Osteocyte (in vitro differentiated cells): ENCODE data around the gene FAM53A. TPM values are rescaled to one million over a fixed set of nuclear protein-coding genes. Genes with fewer than 3 reads are reported as not detected.
A peak's percentile ranks its signal among the peaks of the same experiment; 100 is the strongest.
"Not testable (repeated sequence)": the region's sequence is repeated elsewhere in the genome, so short reads cannot be mapped to it uniquely, and the experiment has no call there.

Experiments used
- DNase-seq: peaks from one replicate; pipeline ENCODE4 v3.0.0; 2021; ENCODE audit warnings: mixed read lengths; ENCODE audit not compliant: unreplicated experiment; ENCODE audit errors: extremely low spot score
- H3K27ac Mint-ChIP-seq: one replicate; pipeline ENCODE4 v1.8.0; 2021; ENCODE audit warnings: mild to moderate bottlenecking, mixed read lengths; ENCODE audit not compliant: unreplicated experiment
- H3K27me3 Mint-ChIP-seq: one replicate; pipeline ENCODE4 v1.8.0; 2021; ENCODE audit warnings: mixed read lengths; ENCODE audit not compliant: unreplicated experiment
- H3K36me3 Mint-ChIP-seq: one replicate; pipeline ENCODE4 v1.8.0; 2021; ENCODE audit warnings: mixed read lengths; ENCODE audit not compliant: unreplicated experiment
- H3K4me1 Mint-ChIP-seq: one replicate; pipeline ENCODE4 v1.8.0; 2021; ENCODE audit warnings: mixed read lengths; ENCODE audit not compliant: unreplicated experiment
- H3K4me3 Mint-ChIP-seq: one replicate; pipeline ENCODE4 v1.8.0; 2021; ENCODE audit warnings: mild to moderate bottlenecking, moderate library complexity, mixed read lengths; ENCODE audit not compliant: unreplicated experiment
- H3K9me3 Mint-ChIP-seq: one replicate; pipeline ENCODE4 v1.8.0; 2021; ENCODE audit warnings: mixed read lengths; ENCODE audit not compliant: unreplicated experiment
- total RNA-seq: library from RNA; stranded (reverse); gene quantifications from 2 replicates; pipeline ENCODE4 v1.2.1, GENCODE V29; 2021
- TF ChIP-seq, protein P1 (sequence below): fragments of 200-600 bp; sonication (generic); IDR thresholded peaks from 2 replicates; pipeline ENCODE4 v1.5.0; 2021; ENCODE audit warnings: antibody characterized with exemption, mild to moderate bottlenecking, moderate library complexity

Gene FAM53A
- total RNA-seq, 1 donor from 2014 or later = 6.2 TPM

DNA sequence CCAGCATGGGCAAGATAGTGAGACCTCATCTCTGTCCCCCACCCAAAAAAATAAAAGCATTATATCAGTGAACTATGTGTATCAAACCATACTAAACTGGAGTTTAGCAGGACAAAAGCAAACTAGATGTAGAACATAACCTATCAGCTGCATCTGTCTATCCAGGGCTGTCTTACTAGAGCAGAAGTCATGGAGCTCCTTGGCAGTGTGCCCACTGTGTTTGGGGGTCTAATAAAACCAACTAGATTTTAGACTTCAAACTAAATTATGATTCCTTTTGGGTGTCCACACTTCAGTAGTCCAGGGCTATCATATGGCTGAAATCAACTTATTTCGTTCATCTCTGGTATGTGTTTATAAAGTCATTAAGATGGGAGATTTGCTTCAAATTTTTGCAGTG is 19.8 kb upstream of the FAM53A start:
- Mint-ChIP-seq H3K36me3 (peaks cover 35% of the 10 kb centered on the region), H3K27ac (no peak overlapping the region), H3K9me3 (no peaks in the 10 kb centered on the region), H3K4me3 (no peak overlapping the region), H3K27me3 (no peaks in the 10 kb centered on the region), H3K4me1 (peaks cover 10% of the 10 kb centered on the region)
- no peak for DNase-seq
- TF ChIP-seq, protein P1, sequence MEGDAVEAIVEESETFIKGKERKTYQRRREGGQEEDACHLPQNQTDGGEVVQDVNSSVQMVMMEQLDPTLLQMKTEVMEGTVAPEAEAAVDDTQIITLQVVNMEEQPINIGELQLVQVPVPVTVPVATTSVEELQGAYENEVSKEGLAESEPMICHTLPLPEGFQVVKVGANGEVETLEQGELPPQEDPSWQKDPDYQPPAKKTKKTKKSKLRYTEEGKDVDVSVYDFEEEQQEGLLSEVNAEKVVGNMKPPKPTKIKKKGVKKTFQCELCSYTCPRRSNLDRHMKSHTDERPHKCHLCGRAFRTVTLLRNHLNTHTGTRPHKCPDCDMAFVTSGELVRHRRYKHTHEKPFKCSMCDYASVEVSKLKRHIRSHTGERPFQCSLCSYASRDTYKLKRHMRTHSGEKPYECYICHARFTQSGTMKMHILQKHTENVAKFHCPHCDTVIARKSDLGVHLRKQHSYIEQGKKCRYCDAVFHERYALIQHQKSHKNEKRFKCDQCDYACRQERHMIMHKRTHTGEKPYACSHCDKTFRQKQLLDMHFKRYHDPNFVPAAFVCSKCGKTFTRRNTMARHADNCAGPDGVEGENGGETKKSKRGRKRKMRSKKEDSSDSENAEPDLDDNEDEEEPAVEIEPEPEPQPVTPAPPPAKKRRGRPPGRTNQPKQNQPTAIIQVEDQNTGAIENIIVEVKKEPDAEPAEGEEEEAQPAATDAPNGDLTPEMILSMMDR = no peak

DNA sequence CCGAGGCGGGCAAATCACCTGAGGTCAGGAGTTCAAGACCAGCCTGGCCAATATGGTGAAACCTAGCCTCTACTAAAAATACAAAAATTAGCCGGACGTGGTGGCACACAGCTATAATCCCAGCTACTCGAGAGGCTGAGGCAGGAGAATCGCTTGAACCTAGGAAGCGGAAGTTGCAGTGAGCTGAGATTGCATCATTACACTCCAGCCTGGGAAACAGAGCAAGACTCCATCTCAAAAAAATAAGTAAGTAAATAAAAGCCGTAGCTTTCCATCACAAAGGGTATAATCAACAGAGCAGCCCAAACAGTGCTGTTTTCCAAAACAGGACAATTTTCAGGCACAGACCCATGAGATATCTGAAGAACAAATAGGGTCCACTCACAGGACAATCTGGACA is 17.6 kb upstream of the FAM53A start:
- DNase-seq, H3K4me3 Mint-ChIP-seq, H3K27ac Mint-ChIP-seq, H3K27me3 Mint-ChIP-seq, H3K4me1 Mint-ChIP-seq, H3K9me3 Mint-ChIP-seq: not testable (repeated sequence)
- peaks cover 32% of the 10 kb centered on the region for H3K36me3 Mint-ChIP-seq

DNA sequence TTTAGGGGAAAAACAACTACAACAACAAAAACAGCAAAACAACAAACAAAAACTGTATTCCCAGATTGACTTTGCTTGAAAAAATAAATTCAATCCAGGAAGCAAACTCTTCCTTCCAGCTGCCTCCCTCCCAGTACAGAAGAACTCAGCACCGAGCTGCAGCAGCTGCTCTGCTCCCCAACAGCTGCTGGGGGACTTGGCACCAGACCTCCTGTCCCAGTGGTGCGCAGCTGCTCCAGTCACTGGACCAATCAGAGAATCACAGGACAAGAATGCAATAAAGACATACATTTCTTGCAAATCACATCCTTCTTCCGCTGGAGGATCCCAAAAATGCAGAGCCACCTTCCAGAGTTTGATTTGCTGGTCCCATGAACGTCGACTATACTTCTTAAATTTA is 11.8 kb upstream of the FAM53A start:
- no peak for DNase-seq
- H3K27ac Mint-ChIP-seq = no peak overlapping the region
- no peak overlapping the region for H3K4me3 Mint-ChIP-seq
- no peaks in the 10 kb centered on the region for H3K9me3 Mint-ChIP-seq
- H3K27me3 Mint-ChIP-seq = no peaks in the 10 kb centered on the region
- H3K36me3 Mint-ChIP-seq = peaks cover 37% of the 10 kb centered on the region
- H3K4me1 Mint-ChIP-seq = no peaks in the 10 kb centered on the region
- TF ChIP-seq, protein P1 = no peak

DNA sequence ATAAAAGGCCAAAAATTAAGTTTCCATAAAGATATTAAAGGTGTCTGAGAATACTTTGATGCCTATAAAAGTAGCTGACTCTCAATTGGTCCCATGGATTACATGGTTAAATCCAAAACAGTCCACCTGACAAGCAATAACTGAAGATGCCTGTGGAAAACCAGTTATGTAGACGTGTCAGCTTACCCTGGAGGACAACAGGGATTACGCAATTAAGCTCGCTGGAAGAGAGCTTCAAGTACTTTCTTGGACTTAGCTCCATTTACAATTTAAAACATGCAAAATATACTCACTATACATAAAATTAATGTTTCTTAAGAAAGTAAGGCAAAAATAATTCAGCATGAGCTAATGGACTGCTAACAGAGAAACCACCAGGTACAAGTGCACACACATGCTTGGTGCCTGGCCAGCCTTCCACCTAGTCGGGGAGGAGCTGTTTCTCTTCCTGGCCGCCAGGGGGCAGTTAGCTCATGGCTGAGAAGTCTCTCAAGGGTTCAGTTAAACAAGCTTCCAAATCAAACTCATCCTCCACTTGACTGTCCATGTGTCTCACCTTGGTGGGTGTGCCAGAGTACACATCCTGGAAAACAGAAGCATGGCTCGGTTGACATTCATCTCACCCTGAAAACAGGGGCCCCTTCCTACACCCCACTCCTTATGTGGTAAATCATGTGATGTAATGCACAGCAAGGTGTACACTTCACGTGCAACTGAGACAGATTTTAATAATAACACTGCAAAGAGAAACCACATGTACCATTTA is 9.2 kb upstream of the FAM53A start:
- Mint-ChIP-seq H3K9me3 (no peaks in the 10 kb centered on the region), H3K4me1 (no peaks in the 10 kb centered on the region), H3K36me3 (peaks cover 30% of the 10 kb centered on the region), H3K4me3 (no peak overlapping the region), H3K27ac (no peak overlapping the region), H3K27me3 (no peaks in the 10 kb centered on the region)
- no peak for DNase-seq
- TF ChIP-seq, protein P1 = peak; percentile 95

DNA sequence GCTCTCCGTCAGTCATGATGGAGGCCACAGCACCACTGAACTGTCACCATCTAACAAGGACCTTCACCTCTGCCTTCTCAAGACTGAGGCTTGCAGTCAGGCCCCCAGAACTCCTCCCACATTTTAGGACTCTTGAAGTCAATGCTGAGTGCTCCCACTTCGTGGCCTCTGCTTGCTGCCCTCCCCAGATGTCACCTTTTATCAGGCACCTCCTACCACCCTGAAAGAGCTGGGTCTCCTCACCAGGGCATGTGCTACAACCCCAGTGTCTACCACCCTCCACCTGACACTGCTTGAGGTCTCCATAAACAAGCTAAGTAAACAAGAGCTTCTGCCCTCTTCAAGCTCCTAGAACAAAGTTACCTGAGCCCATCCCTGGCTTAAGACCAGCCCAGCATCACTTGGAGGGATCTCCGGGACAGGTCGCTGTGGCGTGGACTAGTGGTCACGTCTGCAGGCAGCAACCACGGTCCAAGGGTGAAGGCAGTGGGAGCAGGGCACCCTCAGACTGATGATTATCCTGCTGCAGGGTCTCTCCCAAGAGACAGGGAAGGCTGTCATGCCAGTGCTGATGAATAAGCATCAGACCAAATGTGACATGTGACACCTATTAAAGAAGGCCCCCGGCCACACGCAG is 7.7 kb upstream of the FAM53A start:
- DNase-seq = no peak
- TF ChIP-seq, protein P1 = no peak
- Mint-ChIP-seq H3K36me3 (peaks cover 30% of the 10 kb centered on the region), H3K4me3 (no peak overlapping the region), H3K27ac (no peak overlapping the region), H3K27me3 (no peaks in the 10 kb centered on the region), H3K9me3 (no peaks in the 10 kb centered on the region), H3K4me1 (no peaks in the 10 kb centered on the region)
